ENCODE results near the gene ENHO.

The ENHO gene

DNA sequence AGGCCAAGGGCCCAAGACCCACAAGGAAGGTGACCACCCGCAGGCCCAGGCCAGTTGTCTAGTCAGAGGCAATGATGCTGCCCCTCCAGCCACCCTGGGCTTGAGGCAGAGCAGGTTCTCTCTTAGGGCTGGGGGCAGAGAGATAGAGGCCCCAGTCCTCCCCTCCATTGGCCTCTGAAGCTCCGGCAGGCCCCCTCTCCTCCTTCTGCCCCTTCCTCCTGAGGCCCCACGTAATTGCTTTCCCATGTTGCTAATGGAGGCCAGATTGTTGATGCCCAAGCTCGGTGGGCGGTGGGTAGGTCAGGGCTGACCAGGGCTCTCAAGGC, 26.6 kb upstream of the ENHO start:
- CTCF ChIA-PET, result interaction anchor here (0.6 kb wide), 1 partner anchor 146 kb away, joined by 3 read pairs; no protein-coding TSS in a partner anchor
- TF ChIP-seq, protein P1, sequence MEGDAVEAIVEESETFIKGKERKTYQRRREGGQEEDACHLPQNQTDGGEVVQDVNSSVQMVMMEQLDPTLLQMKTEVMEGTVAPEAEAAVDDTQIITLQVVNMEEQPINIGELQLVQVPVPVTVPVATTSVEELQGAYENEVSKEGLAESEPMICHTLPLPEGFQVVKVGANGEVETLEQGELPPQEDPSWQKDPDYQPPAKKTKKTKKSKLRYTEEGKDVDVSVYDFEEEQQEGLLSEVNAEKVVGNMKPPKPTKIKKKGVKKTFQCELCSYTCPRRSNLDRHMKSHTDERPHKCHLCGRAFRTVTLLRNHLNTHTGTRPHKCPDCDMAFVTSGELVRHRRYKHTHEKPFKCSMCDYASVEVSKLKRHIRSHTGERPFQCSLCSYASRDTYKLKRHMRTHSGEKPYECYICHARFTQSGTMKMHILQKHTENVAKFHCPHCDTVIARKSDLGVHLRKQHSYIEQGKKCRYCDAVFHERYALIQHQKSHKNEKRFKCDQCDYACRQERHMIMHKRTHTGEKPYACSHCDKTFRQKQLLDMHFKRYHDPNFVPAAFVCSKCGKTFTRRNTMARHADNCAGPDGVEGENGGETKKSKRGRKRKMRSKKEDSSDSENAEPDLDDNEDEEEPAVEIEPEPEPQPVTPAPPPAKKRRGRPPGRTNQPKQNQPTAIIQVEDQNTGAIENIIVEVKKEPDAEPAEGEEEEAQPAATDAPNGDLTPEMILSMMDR (conservative IDR thresholded peaks at IDR 0.05; ENCODE audit: low read depth), result no peak
- DNase-seq (ENCODE audit: low spot score), result no peak
- POLR2A ChIA-PET (ENCODE audit: low non-redundant PET), result no interaction called here
- H3K27ac ChIP-seq, result no peak overlapping the region

DNA sequence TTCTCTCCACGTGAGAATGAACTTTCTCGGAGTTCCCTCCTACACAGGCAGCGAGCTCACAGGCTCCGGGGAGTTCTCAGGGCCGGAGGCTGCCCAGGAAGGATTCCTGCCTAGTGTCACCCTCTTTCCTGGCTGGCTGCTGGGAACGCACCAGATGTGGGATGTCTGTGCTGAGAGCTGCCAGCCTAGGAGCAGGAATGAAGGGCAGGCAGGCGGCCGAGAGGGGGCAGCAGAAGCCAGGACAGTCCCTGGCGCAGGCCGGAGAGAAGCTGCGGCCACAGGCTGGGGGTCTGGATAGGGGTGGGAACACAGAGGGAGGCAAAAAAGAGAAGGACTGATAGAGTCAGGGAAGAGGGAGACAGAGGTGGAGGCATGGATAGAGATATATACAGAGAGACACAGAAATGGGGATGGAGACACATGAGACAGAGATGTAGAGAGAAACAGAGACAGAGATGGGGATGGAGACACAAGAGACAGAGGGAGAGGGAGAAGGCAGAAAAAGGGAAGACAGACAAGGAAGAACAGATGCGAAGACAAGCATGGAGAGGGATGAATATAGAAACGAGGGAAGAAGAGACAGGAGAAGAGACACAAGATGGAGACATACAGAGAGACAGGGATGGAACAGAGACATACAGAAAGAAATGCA, 25.3 kb upstream of the ENHO start:
- CTCF ChIA-PET, result interaction anchor here (0.5 to 3.1 kb wide), 32 partner anchors 9 to 1209 kb away, joined by 3 to 60 read pairs (median 4); partner anchors contain the start of genes CNTFR, DCTN3 and SIGMAR1
- peak; percentile 60 for DNase-seq (ENCODE audit: low spot score)
- no peak overlapping the region for H3K27ac ChIP-seq
- POLR2A ChIA-PET (ENCODE audit: low non-redundant PET), result no interaction called here
- TF ChIP-seq, protein P1 (conservative IDR thresholded peaks at IDR 0.05; ENCODE audit: low read depth), result peak; percentile 97

DNA sequence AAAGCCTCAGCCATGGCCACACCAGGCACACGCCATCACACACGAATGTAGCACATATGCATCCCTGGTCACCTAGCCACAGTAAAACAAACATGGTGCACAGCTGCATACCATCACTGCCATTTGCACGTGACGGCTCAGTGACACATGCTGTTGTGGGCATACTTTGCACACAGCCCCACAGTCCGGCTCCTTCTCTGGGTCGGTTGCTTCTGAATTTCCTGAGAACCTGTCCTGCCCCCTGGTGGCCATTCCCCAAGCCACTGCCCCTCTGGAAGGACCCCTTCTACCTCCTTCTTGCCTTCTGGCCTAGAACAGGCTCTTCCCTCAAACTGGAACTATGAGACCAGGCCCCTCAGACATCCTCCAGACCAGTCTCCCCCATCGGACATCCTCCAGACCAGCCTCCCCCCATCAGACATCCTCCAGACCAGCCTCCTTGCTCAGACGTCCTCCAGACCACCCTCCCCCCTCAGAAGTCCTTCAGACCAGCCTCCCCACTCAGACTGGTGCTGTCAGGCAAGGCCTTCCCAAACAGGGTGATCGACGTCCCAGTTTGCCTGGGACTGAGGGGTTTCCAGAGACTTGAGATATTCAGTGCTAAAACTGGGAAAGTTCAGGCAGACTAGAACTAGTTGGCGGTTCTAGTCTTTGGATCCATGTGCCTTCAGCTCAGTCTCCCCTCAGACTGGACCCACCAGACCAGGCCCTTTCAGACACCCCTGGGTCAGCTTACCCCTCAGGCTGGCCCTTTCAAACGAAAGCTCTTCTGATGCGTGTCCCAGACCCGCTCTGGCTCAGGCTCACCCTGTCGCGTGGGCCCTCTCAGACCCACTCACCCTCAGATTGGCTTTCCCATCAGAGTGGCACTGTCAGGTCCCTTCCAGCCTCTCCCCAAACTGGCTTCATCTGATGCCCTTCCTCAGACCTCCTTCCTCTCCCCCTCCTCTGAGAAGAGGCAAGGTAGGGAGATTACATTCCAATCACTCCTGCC, 24.3 kb upstream of the ENHO start:
- TF ChIP-seq, protein P1 (conservative IDR thresholded peaks at IDR 0.05; ENCODE audit: low read depth), result peak; percentile 70
- POLR2A ChIA-PET (ENCODE audit: low non-redundant PET), result no interaction called here
- peak; percentile 41 for DNase-seq (ENCODE audit: low spot score)
- CTCF ChIA-PET, result interaction anchor here (0.6 to 3.1 kb wide), 23 partner anchors 8 to 143 kb away, joined by 3 to 60 read pairs (median 5); partner anchors contain the start of gene DCTN3
- no peak overlapping the region for H3K27ac ChIP-seq

DNA sequence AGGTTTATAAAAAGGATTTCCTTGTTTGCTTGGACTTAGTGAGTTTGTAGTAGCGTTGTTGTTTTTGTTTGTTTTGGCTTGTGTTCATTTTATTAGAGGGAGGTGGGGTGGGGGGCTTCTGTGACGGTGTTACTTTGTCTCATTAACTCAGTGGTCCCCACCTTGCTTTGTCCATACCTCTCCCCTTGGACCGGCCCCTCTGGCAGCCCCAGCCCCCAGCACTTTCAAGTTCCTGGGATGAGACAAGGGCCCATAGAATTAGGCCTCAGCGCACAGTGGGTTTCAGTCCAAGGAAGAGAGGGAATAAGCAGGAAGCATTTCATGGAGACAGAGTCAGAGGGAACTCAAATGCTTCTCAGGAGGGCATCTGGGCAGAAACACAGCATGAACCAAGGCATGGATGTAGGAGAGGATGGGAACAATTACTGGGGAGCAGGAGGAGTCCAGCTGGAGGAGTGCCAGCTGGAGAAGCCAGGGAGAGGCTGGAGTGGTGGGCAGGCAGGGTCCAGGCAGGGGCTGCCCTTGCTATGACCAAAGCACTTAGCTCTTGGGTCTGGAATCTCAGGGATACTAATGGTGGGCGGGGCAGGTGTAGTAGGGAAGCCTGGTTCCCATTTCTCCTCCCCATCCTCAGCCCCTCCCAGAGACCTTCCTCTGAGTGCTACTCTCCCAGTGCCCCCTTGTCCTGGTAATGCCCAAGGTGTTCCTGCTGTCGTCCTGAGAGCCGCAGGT, 23.5 kb upstream of the ENHO start:
- POLR2A ChIA-PET (ENCODE audit: low non-redundant PET), result interaction anchor here (0.5 kb wide), 1 partner anchor 1386 kb away, joined by 3 read pairs; no protein-coding TSS in a partner anchor
- CTCF ChIA-PET, result interaction anchor here (3.1 kb wide), 1 partner anchor 46 kb away, joined by 60 read pairs; no protein-coding TSS in a partner anchor
- TF ChIP-seq, protein P1 (conservative IDR thresholded peaks at IDR 0.05; ENCODE audit: low read depth), result no peak
- DNase-seq (ENCODE audit: low spot score), result no peak
- H3K27ac ChIP-seq, result no peak overlapping the region

DNA sequence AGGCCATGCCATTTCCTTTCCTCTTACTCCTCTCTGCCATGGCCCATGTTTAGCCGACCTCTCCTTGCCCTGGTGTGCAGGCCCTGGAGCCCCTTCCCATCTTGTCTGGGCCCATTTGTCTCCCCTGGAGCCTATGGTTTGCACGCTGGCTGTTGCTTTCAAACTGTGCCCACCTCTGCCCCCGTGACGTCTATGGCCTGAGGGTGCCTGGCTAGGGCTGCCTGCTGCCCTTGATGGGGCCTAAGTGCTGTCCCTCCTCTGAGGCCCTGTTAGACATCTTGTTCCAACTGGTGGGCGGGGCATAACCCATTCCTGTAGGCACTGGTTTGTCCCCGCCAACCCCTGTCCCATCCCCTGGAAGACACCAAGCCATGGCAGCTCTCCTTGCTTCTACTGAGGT, 22.7 kb upstream of the ENHO start:
- TF ChIP-seq, protein P1 (conservative IDR thresholded peaks at IDR 0.05; ENCODE audit: low read depth), result no peak
- no peak overlapping the region for H3K27ac ChIP-seq
- DNase-seq (ENCODE audit: low spot score), result no peak
- POLR2A ChIA-PET (ENCODE audit: low non-redundant PET), result no interaction called here
- CTCF ChIA-PET, result interaction anchor here (3.1 kb wide), 1 partner anchor 47 kb away, joined by 60 read pairs; no protein-coding TSS in a partner anchor

DNA sequence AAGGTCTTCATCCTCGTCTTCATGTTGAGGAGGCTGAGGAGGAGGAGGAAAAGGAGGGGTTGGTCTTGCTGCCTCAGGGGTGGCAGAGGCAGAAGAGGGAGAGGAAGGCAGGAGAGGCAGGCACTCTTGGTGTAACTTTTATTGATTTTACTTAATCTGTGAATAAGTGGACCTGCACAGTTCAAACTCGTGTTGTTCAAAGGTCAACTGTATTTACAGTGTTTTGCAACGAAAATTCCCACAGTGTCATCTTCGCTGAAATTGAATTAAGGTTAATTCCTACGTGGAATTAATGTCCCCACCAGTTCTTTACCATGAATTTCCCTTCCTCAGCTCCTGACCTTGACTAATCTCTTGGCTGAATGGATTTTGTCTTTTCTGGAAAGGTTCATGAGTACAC, 21.2 kb upstream of the ENHO start:
- DNase-seq (ENCODE audit: low spot score), result no peak
- POLR2A ChIA-PET (ENCODE audit: low non-redundant PET), result no interaction called here
- CTCF ChIA-PET, result interaction anchor here (0.8 kb wide), 1 partner anchor 140 kb away, joined by 3 read pairs; no protein-coding TSS in a partner anchor
- H3K27ac ChIP-seq, result no peak overlapping the region
- TF ChIP-seq, protein P1 (conservative IDR thresholded peaks at IDR 0.05; ENCODE audit: low read depth), result no peak

All from RWPE1 (cell line).